Measurements from ENCODE around the gene LRP1. TPM values are rescaled to one million over a fixed set of nuclear protein-coding genes. Genes with fewer than 3 reads are reported as not detected.

LRP1 gene
- total RNA-seq, 2 donors from 2014 or later = 1.3 to 5.9 TPM

DNA sequence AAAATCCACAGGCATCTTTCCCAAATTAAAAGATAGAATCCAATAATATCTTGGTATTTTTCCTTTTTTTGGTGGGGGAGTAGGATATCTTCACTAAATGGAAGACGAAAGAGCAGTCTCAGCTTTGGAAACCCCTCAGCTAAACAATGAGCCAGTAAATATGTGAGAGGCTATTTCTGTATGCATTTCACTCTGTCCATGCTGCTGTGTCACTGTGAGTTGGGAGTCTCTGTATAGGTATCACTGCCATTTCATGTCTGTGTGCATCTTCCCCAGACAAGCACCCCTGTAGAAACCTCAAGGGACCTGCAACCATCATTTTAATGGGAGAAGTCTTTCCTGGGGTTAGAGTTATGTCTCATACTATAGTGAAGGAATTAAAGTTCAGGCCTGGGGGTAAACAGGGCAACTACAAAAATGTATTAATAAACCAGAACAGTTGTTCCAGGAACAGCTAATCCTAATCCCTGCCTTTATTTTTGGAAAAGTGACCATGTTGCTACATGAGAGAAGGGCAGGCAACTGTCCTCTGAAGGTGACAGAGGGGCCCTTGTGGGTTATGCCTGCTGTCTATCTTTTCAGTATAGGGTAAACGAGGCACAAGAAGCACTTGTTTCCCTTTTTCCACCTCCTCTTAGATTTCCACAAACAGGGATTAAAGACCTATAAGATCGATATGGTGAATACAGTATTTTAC lies 134.0 kb downstream of the LRP1 start:
- no peak for DNase-seq (ENCODE audit: low spot score in 2 of 2)
- Mint-ChIP-seq H3K9me3 (no peaks in the 10 kb centered on the region), H3K27ac (no peak overlapping the region), H3K36me3 (peaks cover 0 to 6% of the 10 kb centered on the region in 2 donors)
- ATAC-seq = no peak

Other genes with a start within 250 kb of the LRP1 start
- gene SDR9C7, start 194.1 kb upstream of the LRP1 start, total RNA-seq = not detected
- under 1 TPM; 0.29 to 0.93 TPM for gene RDH16, start 170.9 kb upstream of the LRP1 start, total RNA-seq
- gene ZBTB39, start 121.9 kb upstream of the LRP1 start, total RNA-seq = 1 to 10 TPM; 5.1 to 6.1 TPM
- gene TAC3, start 112.0 kb upstream of the LRP1 start, total RNA-seq = 1 to 10 TPM in 1 of 2 donors, under 1 TPM in 1; 0.50 to 1.7 TPM
- gene MYO1A, start 78.4 kb upstream of the LRP1 start, total RNA-seq = 1 to 10 TPM; 3.3 to 4.7 TPM
- gene NEMP1, start 49.7 kb upstream of the LRP1 start, total RNA-seq = 100 to 1,000 TPM in 1 of 2 donors, 10 to 100 TPM in 1; 80.2 to 182 TPM
- 10 to 100 TPM; 39.1 to 39.3 TPM for gene NAB2, start 39.4 kb upstream of the LRP1 start, total RNA-seq
- 100 to 1,000 TPM; 213 to 283 TPM for gene STAT6, start 17.1 kb upstream of the LRP1 start, total RNA-seq
- gene LRP1-AS, start 19.1 kb downstream of the LRP1 start, total RNA-seq = not detected
- gene NXPH4, start 88.3 kb downstream of the LRP1 start, total RNA-seq = under 1 TPM; 0.11 to 0.54 TPM
- 100 to 1,000 TPM; 360 to 376 TPM for gene SHMT2, start 101.2 kb downstream of the LRP1 start, total RNA-seq
- gene STAC3, start 122.7 kb downstream of the LRP1 start, total RNA-seq = 1 to 10 TPM; 2.8 to 5.4 TPM